ENCODE data around the gene PTP4A2. TPM values are rescaled to one million over a fixed set of nuclear protein-coding genes. Genes with fewer than 3 reads are reported as not detected.

PTP4A2 gene
- total RNA-seq, 1 donor from 2014 or later = 192 TPM

GRCh38 chr1:31888291-31888690, 49.9 kb downstream of the PTP4A2 start:
- DNase-seq (ENCODE audit: low read depth in 2 of 2) = no peak

GRCh38 chr1:31886866-31887265, 51.3 kb downstream of the PTP4A2 start:
- DNase-seq (ENCODE audit: low read depth in 2 of 2) = no peak

GRCh38 chr1:31885851-31886250, 52.3 kb downstream of the PTP4A2 start:
- no peak for DNase-seq (ENCODE audit: low read depth in 2 of 2)

- DNase-seq (ENCODE audit: low read depth in 2 of 2) = no peak
Measured at GRCh38 chr1:31883357-31883942, 54.7 kb downstream of the PTP4A2 start.

- no peak for DNase-seq (ENCODE audit: low read depth in 2 of 2)
Measured at GRCh38 chr1:31881688-31882000, 56.5 kb downstream of the PTP4A2 start.

GRCh38 chr1:31880957-31881687, 57.0 kb downstream of the PTP4A2 start:
- DNase-seq (ENCODE audit: low read depth in 2 of 2) = no peak

- DNase-seq (ENCODE audit: low read depth in 2 of 2) = no peak
Measured at GRCh38 chr1:31879981-31880608, 58.1 kb downstream of the PTP4A2 start.

GRCh38 chr1:31878058-31878457, 60.1 kb downstream of the PTP4A2 start:
- DNase-seq (ENCODE audit: low read depth in 2 of 2) = no peak

- DNase-seq (ENCODE audit: low read depth in 2 of 2) = no peak
Measured at GRCh38 chr1:31877544-31877943, 60.6 kb downstream of the PTP4A2 start.

GRCh38 chr1:31875636-31876236, 62.4 kb downstream of the PTP4A2 start:
- DNase-seq (ENCODE audit: low read depth in 2 of 2) = no peak

- no peak for DNase-seq (ENCODE audit: low read depth in 2 of 2)
Measured at GRCh38 chr1:31874942-31875341, 63.2 kb downstream of the PTP4A2 start.

GRCh38 chr1:31872658-31873636, 65.2 kb downstream of the PTP4A2 start:
- DNase-seq (ENCODE audit: low read depth in 2 of 2) = no peak

- no peak for DNase-seq (ENCODE audit: low read depth in 2 of 2)
Measured at GRCh38 chr1:31871703-31872102, 66.5 kb downstream of the PTP4A2 start.

- DNase-seq (ENCODE audit: low read depth in 2 of 2) = no peak
Measured at GRCh38 chr1:31870086-31870736, 68.0 kb downstream of the PTP4A2 start.

- no peak for DNase-seq (ENCODE audit: low read depth in 2 of 2)
Measured at GRCh38 chr1:31869449-31869848, 68.7 kb downstream of the PTP4A2 start.

GRCh38 chr1:31868862-31869261, 69.3 kb downstream of the PTP4A2 start:
- no peak for DNase-seq (ENCODE audit: low read depth in 2 of 2)

GRCh38 chr1:31867546-31867945, 70.6 kb downstream of the PTP4A2 start:
- no peak for DNase-seq (ENCODE audit: low read depth in 2 of 2)

GRCh38 chr1:31866450-31867032, 71.6 kb downstream of the PTP4A2 start:
- DNase-seq (ENCODE audit: low read depth in 2 of 2) = no peak

- no peak for DNase-seq (ENCODE audit: low read depth in 2 of 2)
Measured at GRCh38 chr1:31865728-31866449, 72.3 kb downstream of the PTP4A2 start.

GRCh38 chr1:31862071-31862470, 76.1 kb downstream of the PTP4A2 start:
- no peak for DNase-seq (ENCODE audit: low read depth in 2 of 2)
